Mucosa of rectum (tissue), 2 donors: ENCODE data around the gene COQ8A.
"Not testable (repeated sequence)": the region's sequence is repeated elsewhere in the genome, so short reads cannot be mapped to it uniquely, and the experiment has no call there.

Experiments used
- H3K27ac ChIP-seq, 2 donors: one replicate each; pipeline ENCODE4 v1.7.0; 2013; ENCODE audit warnings: inconsistent platforms in 2 of 2, low read depth in 2 of 2, low read length in 2 of 2
- H3K27me3 ChIP-seq, 2 donors: one replicate each; pipeline ENCODE4 v1.7.0; 2013; ENCODE audit warnings: low read length in 2 of 2; ENCODE audit not compliant: control insufficient read depth in 2 of 2, insufficient read depth in 2 of 2
- H3K36me3 ChIP-seq, 2 donors: one replicate each; pipeline ENCODE4 v1.7.0; 2013; ENCODE audit warnings: low read length in 2 of 2; ENCODE audit not compliant: control insufficient read depth in 2 of 2, insufficient read depth in 2 of 2
- H3K4me1 ChIP-seq, 2 donors: one replicate each; pipeline ENCODE4 v1.7.0; 2013; ENCODE audit warnings: low read length in 2 of 2, mild to moderate bottlenecking in 1 of 2; ENCODE audit not compliant: control insufficient read depth in 2 of 2, insufficient read depth in 2 of 2
- H3K4me3 ChIP-seq, 2 donors: one replicate each; pipeline ENCODE4 v1.7.0; 2013; ENCODE audit warnings: low read length in 2 of 2
- H3K9ac ChIP-seq, 2 donors: one replicate each; pipeline ENCODE4 v1.7.0; 2013; ENCODE audit warnings: low read length in 2 of 2, low read depth in 1 of 2, mild to moderate bottlenecking in 1 of 2
- H3K9me3 ChIP-seq, 2 donors: one replicate each; pipeline ENCODE4 v1.7.0; 2013; ENCODE audit warnings: low read length in 2 of 2; ENCODE audit not compliant: control insufficient read depth in 2 of 2
- donor health status: healthy.
- donor health status: Normal muscosa, but diverticular disease.

The COQ8A gene

GRCh38 chr1:226989085-226989920, 49.2 kb downstream of the COQ8A start:
- Histone ChIP-seq H3K36me3 (peaks cover 15 to 26% of the 10 kb centered on the region in 2 donors), H3K27me3 (no peaks in the 10 kb centered on the region), H3K4me3 (peak overlapping the region; percentile 14 to 22), H3K27ac (peak overlapping the region; percentile 81 to 93), H3K9me3 (no peaks in the 10 kb centered on the region), H3K4me1 (peaks cover 33 to 37% of the 10 kb centered on the region in 2 donors), H3K9ac (peak overlapping the region; percentile 15 to 42)

DNA sequence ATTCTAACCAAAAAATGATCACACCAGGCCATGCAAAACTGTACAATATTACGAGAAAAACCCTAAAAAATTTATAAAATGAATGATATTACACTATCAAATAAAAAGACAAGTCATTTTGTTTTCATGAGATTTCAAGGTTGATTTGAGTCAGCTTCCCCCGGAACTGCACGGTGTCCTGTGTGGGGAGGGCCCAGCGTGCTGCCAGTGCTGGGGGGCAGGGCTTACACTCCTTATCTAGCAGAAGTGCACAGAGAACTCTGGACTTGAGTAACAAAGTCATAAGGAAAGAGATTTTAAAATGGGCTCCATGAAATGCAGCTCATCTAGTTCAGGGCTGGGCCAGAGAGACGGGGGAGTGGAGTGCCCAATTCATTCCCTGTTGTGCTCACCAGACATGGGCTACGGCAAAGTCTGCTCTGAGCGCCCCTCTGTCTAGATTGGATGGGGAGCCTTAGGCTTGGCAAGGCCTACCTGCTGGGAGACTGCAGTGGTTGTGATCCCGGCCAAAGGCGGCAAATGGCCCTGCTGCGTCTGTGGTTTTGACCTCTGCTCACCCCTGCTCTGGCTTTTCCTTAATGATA, 50.1 kb downstream of the COQ8A start:
- peak overlapping the region; percentile 15 to 40 for H3K9ac ChIP-seq
- peak overlapping the region; percentile 90 to 93 for H3K27ac ChIP-seq
- peak overlapping the region in 1 of 2 donors; percentile 37 for H3K4me3 ChIP-seq
- H3K36me3 ChIP-seq, result peaks cover 15 to 25% of the 10 kb centered on the region in 2 donors
- no peaks in the 10 kb centered on the region for H3K27me3 ChIP-seq
- no peaks in the 10 kb centered on the region for H3K9me3 ChIP-seq
- H3K4me1 ChIP-seq, result peaks cover 33 to 37% of the 10 kb centered on the region in 2 donors

- Histone ChIP-seq H3K9me3 (no peaks in the 10 kb centered on the region), H3K9ac (no peak overlapping the region), H3K27ac (no peak overlapping the region), H3K27me3 (no peaks in the 10 kb centered on the region), H3K4me3 (no peak overlapping the region), H3K36me3 (peaks cover 5 to 12% of the 10 kb centered on the region in 2 donors), H3K4me1 (peaks cover 33 to 37% of the 10 kb centered on the region in 2 donors)
Observed at GRCh38 chr1:226991920-226992319, 51.8 kb downstream of the COQ8A start.

GRCh38 chr1:226993814-226994585, 53.9 kb downstream of the COQ8A start:
- Histone ChIP-seq H3K27me3 (no peaks in the 10 kb centered on the region), H3K9ac (no peak overlapping the region), H3K36me3 (peaks cover 3 to 6% of the 10 kb centered on the region in 2 donors), H3K27ac (no peak overlapping the region), H3K4me1 (peaks cover 17 to 18% of the 10 kb centered on the region in 2 donors), H3K9me3 (no peaks in the 10 kb centered on the region), H3K4me3 (no peak overlapping the region)

GRCh38 chr1:226994586-226995364, 54.7 kb downstream of the COQ8A start:
- no peak overlapping the region for H3K9ac ChIP-seq
- no peaks in the 10 kb centered on the region for H3K9me3 ChIP-seq
- no peak overlapping the region for H3K27ac ChIP-seq
- H3K4me3 ChIP-seq, result no peak overlapping the region
- H3K4me1 ChIP-seq, result peaks cover 9 to 10% of the 10 kb centered on the region in 2 donors
- no peaks in the 10 kb centered on the region for H3K27me3 ChIP-seq
- peaks cover 3 to 6% of the 10 kb centered on the region in 2 donors for H3K36me3 ChIP-seq

DNA sequence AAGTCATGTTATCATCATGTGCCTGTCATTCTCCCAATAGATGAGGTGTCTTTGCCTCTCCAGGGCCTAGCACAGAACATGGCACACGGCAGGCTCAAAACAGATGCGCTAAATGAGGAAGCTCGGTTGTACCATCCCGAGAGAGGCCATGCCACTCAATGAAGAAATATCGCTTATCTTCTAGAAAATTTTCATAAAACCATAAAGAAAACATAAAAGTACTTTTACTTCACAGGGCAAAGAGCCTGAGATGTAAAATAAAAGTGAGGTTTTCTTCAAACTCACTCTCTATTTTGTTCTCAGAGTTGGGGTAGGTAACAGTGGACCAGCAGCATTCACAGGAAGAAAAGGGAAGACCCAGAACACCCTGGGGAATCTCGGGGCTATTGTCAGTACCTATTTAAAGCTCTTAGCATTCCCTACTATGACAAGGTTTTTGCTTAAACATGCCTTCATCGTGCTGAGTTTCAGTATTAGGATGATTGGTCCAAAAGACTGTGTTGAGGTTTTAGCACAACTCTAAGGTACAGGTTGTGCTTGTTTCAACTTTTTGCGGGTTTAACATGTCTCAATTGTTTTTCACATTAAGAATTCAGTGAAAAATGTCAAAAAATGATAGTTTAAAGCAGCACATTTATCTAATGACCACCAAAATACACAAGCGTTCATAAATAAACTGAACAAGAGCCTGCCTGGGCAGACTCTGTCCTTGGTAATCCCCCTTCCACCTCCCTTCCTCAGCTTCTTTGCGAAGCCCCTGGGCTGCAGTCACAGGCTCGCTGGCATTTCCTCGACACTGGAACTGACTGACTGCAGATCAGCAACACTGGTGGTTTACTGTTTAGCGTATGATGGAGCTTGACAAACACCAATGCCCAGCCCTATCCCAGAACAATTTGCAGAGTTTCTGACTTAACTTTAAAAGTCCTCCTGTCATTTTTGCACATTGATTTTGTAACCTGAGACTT, 55.6 kb downstream of the COQ8A start:
- Histone ChIP-seq H3K27me3 (no peaks in the 10 kb centered on the region), H3K9me3 (no peaks in the 10 kb centered on the region), H3K27ac (no peak overlapping the region), H3K9ac (no peak overlapping the region), H3K36me3 (peaks cover 3 to 6% of the 10 kb centered on the region in 2 donors), H3K4me1 (peaks cover under 1 to 1% of the 10 kb centered on the region in 2 donors), H3K4me3 (no peak overlapping the region)

GRCh38 chr1:226999579-226999978, 59.5 kb downstream of the COQ8A start:
- not testable (repeated sequence) for H3K9me3 ChIP-seq, H3K27ac ChIP-seq, H3K9ac ChIP-seq, H3K4me1 ChIP-seq, H3K27me3 ChIP-seq, H3K4me3 ChIP-seq
- H3K36me3 ChIP-seq, result peaks cover 7 to 13% of the 10 kb centered on the region in 2 donors

DNA sequence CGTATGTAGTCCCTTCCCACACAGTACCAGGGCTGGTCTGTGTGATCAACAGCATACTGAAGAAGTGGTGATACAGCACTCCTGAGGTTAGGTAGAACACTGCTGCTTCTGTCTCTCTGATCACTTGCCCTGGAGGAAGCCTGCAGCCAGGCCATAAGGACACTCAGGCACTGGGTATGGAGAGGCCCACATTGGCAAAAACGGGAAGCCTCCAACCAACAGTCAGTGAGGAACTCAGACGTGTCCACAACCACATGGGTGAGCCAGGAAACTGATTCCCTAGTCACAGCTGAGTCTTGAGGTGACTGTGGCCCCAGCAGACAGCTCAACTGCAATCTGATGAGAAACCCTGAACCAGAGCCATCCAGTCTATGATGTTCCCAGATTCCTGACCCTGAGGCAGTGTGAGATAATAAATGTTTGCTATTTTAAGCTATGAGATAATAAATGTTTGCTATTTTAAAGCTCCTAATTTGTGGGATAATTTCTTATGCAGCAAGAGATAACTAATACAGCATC, 62.5 kb downstream of the COQ8A start:
- no peak overlapping the region for H3K9ac ChIP-seq
- H3K4me1 ChIP-seq, result no peaks in the 10 kb centered on the region
- H3K27me3 ChIP-seq, result no peaks in the 10 kb centered on the region
- H3K27ac ChIP-seq, result no peak overlapping the region
- no peak overlapping the region for H3K4me3 ChIP-seq
- H3K36me3 ChIP-seq, result peaks cover 8 to 17% of the 10 kb centered on the region in 2 donors
- no peaks in the 10 kb centered on the region for H3K9me3 ChIP-seq

DNA sequence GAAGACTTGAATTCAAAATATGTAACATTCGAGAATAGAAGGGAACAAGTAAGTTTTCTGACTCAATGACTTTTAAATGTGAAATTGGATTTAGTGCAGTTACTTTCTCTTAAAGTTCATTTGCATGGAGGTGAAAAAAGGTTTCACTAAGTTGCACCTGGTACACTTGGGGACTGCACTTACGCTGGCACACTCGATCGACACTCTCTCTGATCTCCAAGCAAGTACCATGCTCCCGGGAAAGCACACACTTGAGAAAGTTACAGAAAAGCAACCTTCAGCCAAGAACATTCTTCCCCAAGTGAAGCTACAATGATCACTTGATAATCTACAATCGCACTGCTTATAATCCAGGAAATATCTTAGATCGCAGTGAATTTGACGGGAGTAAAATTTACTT, 63.1 kb downstream of the COQ8A start:
- no peaks in the 10 kb centered on the region for H3K4me1 ChIP-seq

More for the DNA sequence above, 63.1 kb downstream of the COQ8A start:
- H3K27ac ChIP-seq, result no peak overlapping the region
- no peaks in the 10 kb centered on the region for H3K27me3 ChIP-seq
- no peak overlapping the region for H3K4me3 ChIP-seq
- peaks cover 8 to 17% of the 10 kb centered on the region in 2 donors for H3K36me3 ChIP-seq
- H3K9ac ChIP-seq, result no peak overlapping the region
- no peaks in the 10 kb centered on the region for H3K9me3 ChIP-seq
